Measurements from ENCODE around the gene UBE2J1. TPM values are rescaled to one million over a fixed set of nuclear protein-coding genes. Genes with fewer than 3 reads are reported as not detected.

UBE2J1 gene
- polyA plus RNA-seq, 1 of the 3 experiments (the other 2 are of a cell fraction): 11.3 TPM

DNA sequence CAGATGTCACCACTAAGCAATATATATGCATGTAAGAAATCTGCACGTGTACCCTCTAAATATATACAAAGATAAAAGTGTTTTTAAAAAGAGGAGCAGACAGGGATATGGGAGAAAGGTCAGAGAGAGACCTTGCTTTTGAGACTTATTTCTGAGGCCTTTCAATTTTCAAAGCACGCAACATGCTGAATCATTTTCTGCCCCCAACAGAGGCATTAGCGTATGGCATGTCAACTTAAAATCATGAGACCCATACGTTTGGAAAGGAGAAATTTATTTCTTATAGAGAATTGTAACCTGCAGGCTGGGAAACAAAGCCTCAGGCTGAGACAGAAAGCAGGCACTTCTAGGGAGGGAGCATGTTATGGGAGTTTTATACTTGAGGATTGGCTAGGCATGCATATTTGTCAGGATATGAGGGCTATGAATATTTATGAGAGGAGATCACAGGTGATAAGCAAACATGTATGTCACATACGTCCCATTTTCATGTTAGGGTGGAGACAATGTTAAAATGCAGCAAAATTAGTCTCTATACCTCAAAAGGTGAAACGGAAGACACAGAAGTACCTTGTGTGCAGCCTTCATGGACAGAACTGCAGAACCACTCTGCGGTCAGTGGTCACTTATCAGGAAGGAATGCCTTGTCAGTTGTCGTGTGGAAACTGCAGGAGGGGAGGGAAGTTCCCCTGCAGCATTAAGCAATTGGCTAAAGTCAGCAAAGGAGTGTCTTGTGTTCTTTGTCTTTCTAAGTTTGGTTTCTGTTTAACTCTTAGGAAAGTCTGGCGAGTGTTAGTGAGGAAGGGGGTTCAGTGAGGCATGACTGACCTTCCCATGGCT, 31.2 kb downstream of the UBE2J1 start:
- Histone ChIP-seq H4K20me1 (ENCODE audit: insufficient read depth) (no peaks in the 10 kb centered on the region), H3K9ac (no peak overlapping the region), H2AFZ (ENCODE audit: low read depth) (no peak overlapping the region), H3F3A (replicated peaks; ENCODE audit: insufficient read depth) (peaks cover 6% of the 10 kb centered on the region), H3K4me1 (ENCODE audit: control insufficient read depth in 1 of 2, insufficient read depth in 2 of 2, low read depth in 1 of 2, low read length in 1 of 2) (no peaks in the 10 kb centered on the region), H3K4me2 (no peak overlapping the region), H3K9me3 (no peaks in the 10 kb centered on the region), H3K4me3 (ENCODE audit: low read depth in 2 of 2, low read length in 1 of 2) (no peak overlapping the region), H3K27me3 (ENCODE audit: insufficient read depth) (no peaks in the 10 kb centered on the region), H3K27ac (ENCODE audit: low read depth in 2 of 2, low read length in 1 of 2) (no peak overlapping the region), H3K36me3 (replicated peaks in 1 of 2; ENCODE audit: control insufficient read depth in 1 of 2, insufficient read depth in 2 of 2, low read length in 1 of 2) (peaks cover 3% of the 10 kb centered on the region in 2 experiments), H3K79me2 (ENCODE audit: insufficient read depth) (no peaks in the 10 kb centered on the region), H3K9me2 (no peaks in the 10 kb centered on the region)
- ChIA-PET CTCF (interaction anchor here (0.6 to 1.4 kb wide), 2 partner anchors 12 to 46 kb away, joined by 3 read pairs; no protein-coding TSS in a partner anchor), POLR2A (no interaction called here)
- TF ChIP-seq, protein P1, sequence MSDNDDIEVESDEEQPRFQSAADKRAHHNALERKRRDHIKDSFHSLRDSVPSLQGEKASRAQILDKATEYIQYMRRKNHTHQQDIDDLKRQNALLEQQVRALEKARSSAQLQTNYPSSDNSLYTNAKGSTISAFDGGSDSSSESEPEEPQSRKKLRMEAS (IDR thresholded peaks at IDR 0.05; ENCODE audit: low read depth): no peak
- TF ChIP-seq SMC3 (IDR thresholded peaks at IDR 0.05; ENCODE audit: low read depth, low read length) (no peak), MEF2A (IDR thresholded peaks at IDR 0.05; ENCODE audit: borderline replicate concordance, low read depth) (no peak), NFIC (IDR thresholded peaks at IDR 0.05; ENCODE audit: borderline replicate concordance) (no peak), FOXJ3 (CRISPR knock-in tag; IDR thresholded peaks at IDR 0.05) (no peak), GATA2 (CRISPR knock-in tag; IDR thresholded peaks at IDR 0.05) (no peak), EP300 (IDR thresholded peaks at IDR 0.05; ENCODE audit: borderline replicate concordance in 1 of 2, low read depth in 1 of 2, low read length in 1 of 2) (no peak), SIN3A (IDR thresholded peaks at IDR 0.05; ENCODE audit: borderline replicate concordance, low read depth, low read length) (no peak)
- TF ChIP-seq, protein P2, sequence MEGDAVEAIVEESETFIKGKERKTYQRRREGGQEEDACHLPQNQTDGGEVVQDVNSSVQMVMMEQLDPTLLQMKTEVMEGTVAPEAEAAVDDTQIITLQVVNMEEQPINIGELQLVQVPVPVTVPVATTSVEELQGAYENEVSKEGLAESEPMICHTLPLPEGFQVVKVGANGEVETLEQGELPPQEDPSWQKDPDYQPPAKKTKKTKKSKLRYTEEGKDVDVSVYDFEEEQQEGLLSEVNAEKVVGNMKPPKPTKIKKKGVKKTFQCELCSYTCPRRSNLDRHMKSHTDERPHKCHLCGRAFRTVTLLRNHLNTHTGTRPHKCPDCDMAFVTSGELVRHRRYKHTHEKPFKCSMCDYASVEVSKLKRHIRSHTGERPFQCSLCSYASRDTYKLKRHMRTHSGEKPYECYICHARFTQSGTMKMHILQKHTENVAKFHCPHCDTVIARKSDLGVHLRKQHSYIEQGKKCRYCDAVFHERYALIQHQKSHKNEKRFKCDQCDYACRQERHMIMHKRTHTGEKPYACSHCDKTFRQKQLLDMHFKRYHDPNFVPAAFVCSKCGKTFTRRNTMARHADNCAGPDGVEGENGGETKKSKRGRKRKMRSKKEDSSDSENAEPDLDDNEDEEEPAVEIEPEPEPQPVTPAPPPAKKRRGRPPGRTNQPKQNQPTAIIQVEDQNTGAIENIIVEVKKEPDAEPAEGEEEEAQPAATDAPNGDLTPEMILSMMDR (IDR thresholded peaks at IDR 0.05): no peak
- TF ChIP-seq, protein P3, sequence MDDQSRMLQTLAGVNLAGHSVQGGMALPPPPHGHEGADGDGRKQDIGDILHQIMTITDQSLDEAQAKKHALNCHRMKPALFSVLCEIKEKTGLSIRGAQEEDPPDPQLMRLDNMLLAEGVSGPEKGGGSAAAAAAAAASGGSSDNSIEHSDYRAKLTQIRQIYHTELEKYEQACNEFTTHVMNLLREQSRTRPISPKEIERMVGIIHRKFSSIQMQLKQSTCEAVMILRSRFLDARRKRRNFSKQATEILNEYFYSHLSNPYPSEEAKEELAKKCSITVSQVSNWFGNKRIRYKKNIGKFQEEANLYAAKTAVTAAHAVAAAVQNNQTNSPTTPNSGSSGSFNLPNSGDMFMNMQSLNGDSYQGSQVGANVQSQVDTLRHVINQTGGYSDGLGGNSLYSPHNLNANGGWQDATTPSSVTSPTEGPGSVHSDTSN (IDR thresholded peaks at IDR 0.05): no peak
- no peak for DNase-seq
- 87% methylated on average over 9 of the region's 9 CpGs for WGBS (ENCODE audit: low lambda C conversion rate)

DNA sequence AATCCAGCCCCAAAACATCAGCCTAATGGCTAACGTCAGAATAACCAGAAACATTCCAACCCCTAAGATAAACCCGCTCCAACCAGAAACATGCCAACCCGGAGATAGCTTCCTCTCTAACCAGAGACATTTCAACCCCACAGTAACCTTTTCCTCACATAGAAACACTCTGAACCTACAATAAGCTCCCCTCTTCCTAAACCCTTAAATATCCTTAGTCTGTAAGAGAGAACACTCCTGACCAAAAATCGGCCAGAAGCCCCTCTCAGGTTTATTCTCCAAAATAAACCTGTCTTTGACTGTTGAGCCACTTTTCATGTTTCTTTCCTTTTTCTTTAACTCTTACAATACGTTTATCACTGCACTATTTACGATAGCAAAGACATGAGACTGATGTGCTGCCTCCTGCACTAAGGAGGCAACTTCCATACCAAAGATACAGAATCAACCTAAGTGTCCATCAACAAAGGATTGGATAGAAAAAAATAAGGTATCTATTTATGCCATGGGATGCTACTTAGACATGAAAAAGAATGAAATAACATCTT, 32.4 kb downstream of the UBE2J1 start:
- Histone ChIP-seq H3K9ac (no peak overlapping the region), H3K36me3 (replicated peaks in 1 of 2; ENCODE audit: control insufficient read depth in 1 of 2, insufficient read depth in 2 of 2, low read length in 1 of 2) (no peaks in the 10 kb centered on the region), H3K4me1 (ENCODE audit: control insufficient read depth in 1 of 2, insufficient read depth in 2 of 2, low read depth in 1 of 2, low read length in 1 of 2) (no peaks in the 10 kb centered on the region), H3K4me3 (ENCODE audit: low read depth in 2 of 2, low read length in 1 of 2) (no peak overlapping the region), H3K9me2 (no peaks in the 10 kb centered on the region), H2AFZ (ENCODE audit: low read depth) (no peak overlapping the region), H3F3A (replicated peaks; ENCODE audit: insufficient read depth) (peaks cover 6% of the 10 kb centered on the region), H3K9me3 (no peaks in the 10 kb centered on the region), H3K27ac (ENCODE audit: low read depth in 2 of 2, low read length in 1 of 2) (no peak overlapping the region), H3K27me3 (ENCODE audit: insufficient read depth) (no peaks in the 10 kb centered on the region), H4K20me1 (ENCODE audit: insufficient read depth) (no peaks in the 10 kb centered on the region), H3K4me2 (no peak overlapping the region), H3K79me2 (ENCODE audit: insufficient read depth) (no peaks in the 10 kb centered on the region)
- POLR2A ChIA-PET: no interaction called here
- TF ChIP-seq, protein P4, sequence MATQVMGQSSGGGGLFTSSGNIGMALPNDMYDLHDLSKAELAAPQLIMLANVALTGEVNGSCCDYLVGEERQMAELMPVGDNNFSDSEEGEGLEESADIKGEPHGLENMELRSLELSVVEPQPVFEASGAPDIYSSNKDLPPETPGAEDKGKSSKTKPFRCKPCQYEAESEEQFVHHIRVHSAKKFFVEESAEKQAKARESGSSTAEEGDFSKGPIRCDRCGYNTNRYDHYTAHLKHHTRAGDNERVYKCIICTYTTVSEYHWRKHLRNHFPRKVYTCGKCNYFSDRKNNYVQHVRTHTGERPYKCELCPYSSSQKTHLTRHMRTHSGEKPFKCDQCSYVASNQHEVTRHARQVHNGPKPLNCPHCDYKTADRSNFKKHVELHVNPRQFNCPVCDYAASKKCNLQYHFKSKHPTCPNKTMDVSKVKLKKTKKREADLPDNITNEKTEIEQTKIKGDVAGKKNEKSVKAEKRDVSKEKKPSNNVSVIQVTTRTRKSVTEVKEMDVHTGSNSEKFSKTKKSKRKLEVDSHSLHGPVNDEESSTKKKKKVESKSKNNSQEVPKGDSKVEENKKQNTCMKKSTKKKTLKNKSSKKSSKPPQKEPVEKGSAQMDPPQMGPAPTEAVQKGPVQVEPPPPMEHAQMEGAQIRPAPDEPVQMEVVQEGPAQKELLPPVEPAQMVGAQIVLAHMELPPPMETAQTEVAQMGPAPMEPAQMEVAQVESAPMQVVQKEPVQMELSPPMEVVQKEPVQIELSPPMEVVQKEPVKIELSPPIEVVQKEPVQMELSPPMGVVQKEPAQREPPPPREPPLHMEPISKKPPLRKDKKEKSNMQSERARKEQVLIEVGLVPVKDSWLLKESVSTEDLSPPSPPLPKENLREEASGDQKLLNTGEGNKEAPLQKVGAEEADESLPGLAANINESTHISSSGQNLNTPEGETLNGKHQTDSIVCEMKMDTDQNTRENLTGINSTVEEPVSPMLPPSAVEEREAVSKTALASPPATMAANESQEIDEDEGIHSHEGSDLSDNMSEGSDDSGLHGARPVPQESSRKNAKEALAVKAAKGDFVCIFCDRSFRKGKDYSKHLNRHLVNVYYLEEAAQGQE (IDR thresholded peaks at IDR 0.05; ENCODE audit: low read depth, low read length): no peak
- TF ChIP-seq MXI1 (IDR thresholded peaks at IDR 0.05; ENCODE audit: low read depth, low read length): no peak
- no peak for TF ChIP-seq ELF1 (IDR thresholded peaks at IDR 0.05)
- TF ChIP-seq TEAD4 (IDR thresholded peaks at IDR 0.05; ENCODE audit: borderline replicate concordance, insufficient read depth): no peak
- no peak for TF ChIP-seq NRF1 (IDR thresholded peaks at IDR 0.05; ENCODE audit: low read depth, low read length)
- no peak for TF ChIP-seq FOXJ3 (CRISPR knock-in tag; IDR thresholded peaks at IDR 0.05)
- TF ChIP-seq EZH2phosphoT487 (IDR thresholded peaks at IDR 0.05; ENCODE audit: borderline replicate concordance, low read depth): no peak
- TF ChIP-seq POLR2AphosphoS5 (IDR thresholded peaks at IDR 0.05; ENCODE audit: low read depth, low read length): no peak
- no peak for TF ChIP-seq RAD21 (IDR thresholded peaks at IDR 0.05; ENCODE audit: low read length)
- TF ChIP-seq MEF2A (IDR thresholded peaks at IDR 0.05; ENCODE audit: borderline replicate concordance, low read depth): no peak
- no peak for TF ChIP-seq SMC3 (IDR thresholded peaks at IDR 0.05; ENCODE audit: low read depth, low read length)
- TF ChIP-seq TCF12 (IDR thresholded peaks at IDR 0.05): no peak
- 76% methylated on average over 6 of the region's 6 CpGs for WGBS (ENCODE audit: low lambda C conversion rate)
- CTCF ChIA-PET: no interaction called here
- no peak for DNase-seq
